ENCODE results near the gene ACTR10. TPM values are rescaled to one million over a fixed set of nuclear protein-coding genes. Genes with fewer than 3 reads are reported as not detected.
"Not testable (repeated sequence)": the region's sequence is repeated elsewhere in the genome, so short reads cannot be mapped to it uniquely, and the experiment has no call there.

Gene ACTR10
- total RNA-seq, 1 experiment from 2014 or later: 40.9 TPM

DNA sequence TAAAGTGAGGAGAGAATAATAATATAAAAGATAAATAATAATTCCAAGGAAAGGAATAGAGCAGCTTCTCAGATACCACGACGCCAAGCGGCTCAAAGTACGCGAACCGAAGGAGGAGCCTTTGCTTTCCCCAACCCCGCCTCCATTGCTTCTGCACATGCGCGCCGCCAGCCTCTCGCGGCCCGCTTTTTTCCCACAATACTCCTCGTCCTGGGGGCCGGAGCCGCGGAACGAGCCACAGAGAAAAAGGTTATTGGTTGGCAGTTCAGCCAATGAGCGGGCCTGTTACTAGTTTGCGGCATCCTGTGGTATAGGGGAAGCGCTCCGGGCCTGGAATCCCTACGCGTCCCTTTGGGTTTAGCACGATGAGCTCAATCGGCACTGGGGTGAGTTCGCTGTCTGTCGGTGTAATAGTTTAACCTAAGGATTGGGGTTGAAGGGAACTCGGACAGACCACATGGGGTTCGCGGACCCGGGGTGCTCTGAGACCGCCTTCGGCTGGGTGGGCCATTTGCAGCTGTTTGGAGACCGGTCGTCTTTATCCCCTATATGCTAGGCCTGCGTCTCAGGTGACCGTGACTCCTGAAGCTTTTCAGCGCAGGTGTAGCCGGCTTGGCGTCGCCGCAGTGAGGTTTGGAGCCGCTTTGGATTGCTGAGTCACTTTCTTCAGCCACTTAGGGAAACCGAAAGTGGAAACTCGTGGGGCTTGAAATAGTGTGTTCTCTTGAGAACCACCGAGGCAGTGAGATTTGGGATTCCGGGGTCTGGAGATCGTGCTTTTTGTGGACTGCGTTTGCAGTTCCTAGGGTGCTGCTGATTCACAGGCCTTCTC, 44.8 kb downstream of the ACTR10 start, which contains the start of gene PSMA3:
TSS of gene PSMA3 (plus strand) at position 288 of the 832 bp plus-strand sequence. CDS start at position 366, 78 bp downstream.
- H3K4me3 ChIP-seq (ENCODE audit: insufficient read depth, low read depth, low read length): peak within 1 kb of the TSS; percentile 93
- peak; percentile 92 for DNase-seq
- H3K36me3 ChIP-seq (replicated peaks; ENCODE audit: control insufficient read depth, insufficient read depth, low read length): 0 out of 2 replicates have a peak, but pooled peaks cover 1% of the 10 kb centered on the region
- H3K27me3 ChIP-seq (ENCODE audit: control insufficient read depth, insufficient read depth, low read length): no peaks in the 10 kb centered on the region

DNA sequence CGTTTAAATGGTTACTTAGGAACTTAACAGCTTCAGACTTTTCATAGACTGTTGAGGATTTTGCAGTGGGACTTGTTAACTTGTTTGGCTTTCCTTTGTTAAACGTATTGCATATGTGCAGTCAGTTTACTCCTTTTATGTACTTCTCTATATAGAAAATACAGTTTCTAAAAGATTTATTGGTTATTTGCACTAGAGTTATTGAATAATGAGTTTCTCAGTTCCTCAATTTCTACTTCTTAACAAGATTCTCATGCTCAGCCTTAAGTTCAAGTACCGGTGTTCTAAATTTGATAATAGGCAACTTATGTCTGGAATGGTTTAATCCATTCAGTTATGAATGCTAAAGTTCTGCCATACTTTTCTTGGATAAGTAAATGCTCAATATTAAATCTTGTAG, 45.6 kb downstream of the ACTR10 start:
- no peak for DNase-seq
- Histone ChIP-seq H3K36me3 (replicated peaks; ENCODE audit: control insufficient read depth, insufficient read depth, low read length) (0 out of 2 replicates have a peak, but pooled peaks cover 1% of the 10 kb centered on the region), H3K27me3 (ENCODE audit: control insufficient read depth, insufficient read depth, low read length) (no peaks in the 10 kb centered on the region), H3K4me3 (ENCODE audit: insufficient read depth, low read depth, low read length) (peak overlapping the region; percentile 93)

DNA sequence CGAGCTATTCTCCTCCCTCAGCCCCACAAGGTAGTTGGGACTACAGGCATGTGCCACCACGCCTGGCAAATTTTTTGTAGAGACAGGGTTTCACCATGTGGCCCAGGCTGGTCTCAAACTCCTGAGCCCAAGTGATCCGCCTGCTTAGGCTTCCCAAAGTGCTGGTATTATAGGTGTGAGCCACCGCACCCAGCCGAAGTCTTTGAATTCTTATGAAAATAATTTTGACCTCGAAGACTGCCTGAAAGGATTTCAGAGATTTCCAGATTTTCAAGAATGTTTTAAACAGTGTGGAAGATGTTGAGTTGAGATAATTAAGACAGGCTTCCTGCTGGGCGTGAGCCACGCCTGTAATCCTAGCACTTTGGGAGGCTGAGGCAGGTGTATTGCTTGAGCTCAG, 49.7 kb downstream of the ACTR10 start:
- Histone ChIP-seq H3K4me3 (ENCODE audit: insufficient read depth, low read depth, low read length) (no peak overlapping the region), H3K36me3 (replicated peaks; ENCODE audit: control insufficient read depth, insufficient read depth, low read length) (peaks cover 6% of the 10 kb centered on the region), H3K27me3 (ENCODE audit: control insufficient read depth, insufficient read depth, low read length) (no peaks in the 10 kb centered on the region)
- no peak for DNase-seq

DNA sequence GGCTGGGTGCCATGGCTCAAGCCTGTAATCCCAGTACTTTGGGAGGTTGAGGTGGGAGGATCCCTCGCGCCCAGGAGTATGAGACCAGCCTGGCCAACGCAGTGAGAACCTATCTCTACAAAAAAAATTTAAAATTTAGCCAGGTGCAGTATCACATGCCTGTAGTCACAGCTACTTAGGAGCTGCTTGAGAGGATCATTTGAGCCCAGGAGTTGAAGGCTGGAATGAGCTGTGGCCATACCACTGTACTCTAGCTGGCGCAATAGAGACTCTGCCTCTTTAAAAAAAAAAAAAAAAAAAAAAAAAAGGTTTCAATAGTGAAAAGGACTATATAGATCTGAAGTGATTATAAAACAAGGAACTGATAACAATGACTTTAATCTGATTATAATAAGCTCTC, 58.2 kb downstream of the ACTR10 start:
- Histone ChIP-seq H3K27me3 (ENCODE audit: control insufficient read depth, insufficient read depth, low read length) (no peaks in the 10 kb centered on the region), H3K4me3 (ENCODE audit: insufficient read depth, low read depth, low read length) (no peak overlapping the region), H3K36me3 (replicated peaks; ENCODE audit: control insufficient read depth, insufficient read depth, low read length) (peaks cover 25% of the 10 kb centered on the region)
- DNase-seq: no peak

DNA sequence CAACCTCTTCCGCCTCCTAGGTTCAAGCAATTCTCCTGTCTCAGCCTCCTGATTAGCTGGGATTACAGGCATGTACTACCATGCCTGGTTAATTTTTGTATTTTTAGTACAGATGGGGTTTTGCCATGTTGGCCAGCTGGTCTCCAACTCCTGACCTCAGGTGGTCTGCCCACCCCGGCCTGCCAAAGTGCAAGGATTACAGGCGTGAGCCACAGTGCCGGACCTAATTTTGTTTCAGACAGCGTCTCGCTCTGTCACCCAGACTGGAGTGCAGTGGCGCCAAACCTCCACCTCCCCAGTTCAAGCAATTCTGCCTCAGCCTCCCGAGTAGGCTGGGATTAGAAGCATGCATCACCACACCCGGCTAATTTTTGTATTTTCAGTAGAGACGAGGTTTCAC, 62.1 kb downstream of the ACTR10 start:
- peaks cover 35% of the 10 kb centered on the region for H3K36me3 ChIP-seq (replicated peaks; ENCODE audit: control insufficient read depth, insufficient read depth, low read length)
- not testable (repeated sequence) for H3K4me3 ChIP-seq (ENCODE audit: insufficient read depth, low read depth, low read length); DNase-seq; H3K27me3 ChIP-seq (ENCODE audit: control insufficient read depth, insufficient read depth, low read length)

DNA sequence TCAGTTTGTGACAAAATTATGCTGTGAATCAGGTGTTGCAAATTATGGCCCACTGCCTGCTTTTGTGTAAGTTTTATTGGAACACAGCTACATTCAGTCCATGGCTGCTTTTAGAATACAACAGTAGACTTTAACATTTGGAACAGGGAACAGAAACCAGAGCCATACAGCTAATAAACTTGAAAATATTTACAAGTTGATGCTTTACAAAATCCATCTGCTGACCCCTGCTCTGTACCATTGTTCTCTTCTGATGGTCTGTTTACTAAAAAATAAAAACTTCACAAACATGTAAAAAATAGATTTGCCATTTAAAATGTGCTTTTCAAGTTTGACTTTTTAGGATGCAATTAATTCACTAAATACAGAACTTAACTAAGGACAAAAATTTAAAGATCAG, 65.5 kb downstream of the ACTR10 start:
- no peak for DNase-seq

DNA sequence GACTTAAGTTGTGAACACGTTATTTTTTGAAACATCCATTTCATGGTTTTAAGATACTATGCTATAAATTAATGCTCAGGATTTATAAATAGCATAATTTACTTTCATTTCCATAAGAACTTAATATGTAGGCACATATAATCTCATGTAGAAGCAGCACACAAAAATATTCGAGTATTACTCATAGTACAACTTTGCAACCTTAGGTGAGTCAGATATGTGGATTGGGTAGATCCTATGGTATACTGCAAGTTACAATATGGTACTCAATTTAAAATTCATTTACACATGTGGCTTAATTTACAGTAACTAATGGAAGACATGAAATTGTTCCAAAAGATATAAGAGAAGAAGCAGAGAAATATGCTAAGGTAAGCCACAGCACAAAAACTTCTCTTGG, 70.7 kb downstream of the ACTR10 start:
- no peak for DNase-seq
- Histone ChIP-seq H3K36me3 (replicated peaks; ENCODE audit: control insufficient read depth, insufficient read depth, low read length) (peaks cover 29% of the 10 kb centered on the region), H3K4me3 (ENCODE audit: insufficient read depth, low read depth, low read length) (no peak overlapping the region), H3K27me3 (ENCODE audit: control insufficient read depth, insufficient read depth, low read length) (no peaks in the 10 kb centered on the region)

More for the DNA sequence above, 65.5 kb downstream of the ACTR10 start:
- Histone ChIP-seq H3K36me3 (replicated peaks; ENCODE audit: control insufficient read depth, insufficient read depth, low read length) (peaks cover 32% of the 10 kb centered on the region), H3K27me3 (ENCODE audit: control insufficient read depth, insufficient read depth, low read length) (no peaks in the 10 kb centered on the region), H3K4me3 (ENCODE audit: insufficient read depth, low read depth, low read length) (no peak overlapping the region)

DNA sequence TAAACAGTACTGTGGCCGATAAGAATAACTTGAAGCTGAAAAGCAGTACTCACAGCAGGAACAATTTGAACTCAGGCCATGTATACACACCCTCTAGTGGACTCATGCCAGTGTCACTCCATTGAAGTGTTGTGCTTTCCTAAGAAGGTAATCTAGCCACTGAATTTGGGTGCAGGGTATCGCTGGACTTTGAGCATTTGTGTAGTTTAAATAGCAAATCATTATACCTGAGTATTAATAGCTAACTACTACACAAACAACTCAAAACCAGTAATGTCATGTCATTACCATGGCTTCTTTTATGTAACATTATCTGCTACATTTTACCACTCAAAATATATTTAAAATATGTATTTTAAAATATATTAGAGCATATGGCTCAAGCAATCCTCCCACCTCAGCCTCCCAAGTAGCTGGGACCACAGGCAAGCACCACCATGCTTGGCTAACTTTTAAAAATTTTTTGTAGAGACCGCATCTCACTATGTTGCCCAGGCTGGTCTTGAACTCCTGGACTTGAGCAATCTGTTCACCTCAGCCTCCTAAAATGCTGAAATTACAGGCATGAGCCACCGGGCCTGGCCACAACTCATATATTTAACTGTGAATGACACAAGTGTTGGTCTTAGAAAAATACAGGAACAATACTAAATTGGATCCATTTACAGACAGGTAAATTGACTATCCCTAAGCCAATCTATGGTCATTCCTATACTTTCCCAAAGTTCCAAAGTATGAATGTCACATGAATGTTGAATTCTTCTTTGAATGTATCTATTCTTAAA, 72.8 kb downstream of the ACTR10 start:
- peaks cover 22% of the 10 kb centered on the region for H3K36me3 ChIP-seq (replicated peaks; ENCODE audit: control insufficient read depth, insufficient read depth, low read length)
- H3K27me3 ChIP-seq (ENCODE audit: control insufficient read depth, insufficient read depth, low read length): no peaks in the 10 kb centered on the region
- no peak overlapping the region for H3K4me3 ChIP-seq (ENCODE audit: insufficient read depth, low read depth, low read length)
- no peak for DNase-seq

DNA sequence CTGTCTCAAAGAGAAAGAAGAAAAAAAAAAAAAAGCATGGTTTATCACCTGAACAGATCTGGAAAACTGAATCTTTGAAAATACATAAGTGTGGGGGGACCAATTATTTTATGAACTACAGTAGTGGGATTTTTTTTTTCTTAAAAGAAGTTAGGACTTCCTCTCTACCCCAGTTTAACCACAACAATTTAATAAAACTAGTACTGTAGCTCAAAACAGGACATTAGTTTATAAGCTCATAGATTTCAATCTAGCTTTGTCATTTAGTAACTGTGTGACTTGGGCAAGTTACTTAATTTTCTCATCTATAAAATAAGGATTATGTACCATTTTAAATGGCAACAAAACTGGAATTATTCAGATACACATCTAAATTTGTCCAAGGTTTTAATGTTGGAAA, 74.9 kb downstream of the ACTR10 start:
- peaks cover 15% of the 10 kb centered on the region for H3K36me3 ChIP-seq (replicated peaks; ENCODE audit: control insufficient read depth, insufficient read depth, low read length)

DNA sequence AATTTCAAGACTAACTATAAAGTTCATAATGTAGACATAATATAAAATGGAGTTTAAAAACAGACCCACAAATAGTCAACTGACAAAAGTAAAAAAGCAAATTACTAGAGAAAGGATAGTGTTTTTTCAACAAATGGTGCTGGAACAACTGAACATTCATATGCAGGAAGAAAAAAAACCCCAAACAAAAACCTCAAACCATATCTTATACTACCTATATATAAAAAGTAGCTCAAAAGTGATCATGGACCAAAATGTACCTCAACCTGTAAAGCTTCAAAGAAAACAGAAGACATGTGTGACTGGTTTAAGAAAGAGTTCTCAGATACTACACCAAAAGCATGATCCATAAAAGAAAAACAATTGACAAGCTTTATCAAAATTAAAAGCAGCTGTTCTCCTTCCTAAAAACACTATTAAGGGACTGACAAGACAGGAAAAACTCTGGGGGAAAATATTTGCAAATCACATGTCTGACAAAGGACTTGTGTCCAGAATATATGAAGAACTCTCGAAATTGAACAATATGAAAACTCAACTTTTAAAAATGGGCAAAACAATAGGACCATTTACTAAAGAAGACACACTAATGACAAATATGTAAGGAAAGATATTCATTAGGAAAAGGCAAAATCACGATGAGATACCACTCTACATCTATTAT, 75.7 kb downstream of the ACTR10 start:
- no peak overlapping the region for H3K4me3 ChIP-seq (ENCODE audit: insufficient read depth, low read depth, low read length)
- no peaks in the 10 kb centered on the region for H3K27me3 ChIP-seq (ENCODE audit: control insufficient read depth, insufficient read depth, low read length)
- DNase-seq: no peak
- H3K36me3 ChIP-seq (replicated peaks; ENCODE audit: control insufficient read depth, insufficient read depth, low read length): peaks cover 13% of the 10 kb centered on the region

More for the DNA sequence above, 74.9 kb downstream of the ACTR10 start:
- Histone ChIP-seq H3K4me3 (ENCODE audit: insufficient read depth, low read depth, low read length) (no peak overlapping the region), H3K27me3 (ENCODE audit: control insufficient read depth, insufficient read depth, low read length) (no peaks in the 10 kb centered on the region)
- DNase-seq: no peak

DNA sequence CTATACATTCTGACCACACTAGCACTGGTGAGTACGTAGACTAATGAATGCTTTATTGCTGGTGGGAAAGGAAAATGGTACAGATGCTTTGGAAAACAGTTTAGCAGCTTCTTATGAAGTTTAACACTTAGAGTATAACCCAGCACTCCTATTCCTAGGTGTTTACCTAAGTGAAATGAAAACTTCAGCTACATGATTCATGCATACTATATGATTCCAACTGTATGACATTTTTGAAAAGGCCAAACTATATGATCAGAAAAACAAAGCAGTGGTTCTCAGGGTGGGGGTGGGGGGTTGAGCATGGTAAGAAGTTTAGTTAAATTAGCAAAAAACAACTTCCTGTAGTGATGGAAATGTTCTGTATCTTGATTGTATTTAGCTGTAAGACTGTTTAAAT, 76.3 kb downstream of the ACTR10 start:
- H3K27me3 ChIP-seq (ENCODE audit: control insufficient read depth, insufficient read depth, low read length): no peaks in the 10 kb centered on the region
- DNase-seq: no peak
- peaks cover 11% of the 10 kb centered on the region for H3K36me3 ChIP-seq (replicated peaks; ENCODE audit: control insufficient read depth, insufficient read depth, low read length)
- no peak overlapping the region for H3K4me3 ChIP-seq (ENCODE audit: insufficient read depth, low read depth, low read length)

DNA sequence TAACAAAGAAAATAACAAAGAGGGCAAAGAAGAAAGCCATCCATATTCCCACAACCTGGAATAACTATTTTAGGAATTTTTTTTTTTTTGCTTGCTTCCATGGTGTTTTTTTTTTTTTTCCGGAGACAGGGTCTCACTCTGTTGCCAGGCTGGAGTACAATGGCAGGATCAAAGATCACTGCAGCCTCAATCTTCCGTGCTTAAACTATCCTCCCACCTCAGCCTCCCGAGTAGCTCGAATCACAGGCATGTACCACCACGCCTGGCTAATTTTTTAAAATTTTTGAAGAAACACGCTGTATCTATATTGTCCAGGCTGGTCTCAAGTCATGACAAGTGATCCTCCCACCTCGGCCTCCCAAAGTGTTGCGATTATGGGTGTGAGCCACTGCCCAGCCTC, 78.2 kb downstream of the ACTR10 start:
- Histone ChIP-seq H3K4me3 (ENCODE audit: insufficient read depth, low read depth, low read length) (no peak overlapping the region), H3K27me3 (ENCODE audit: control insufficient read depth, insufficient read depth, low read length) (no peaks in the 10 kb centered on the region), H3K36me3 (replicated peaks; ENCODE audit: control insufficient read depth, insufficient read depth, low read length) (peaks cover 5% of the 10 kb centered on the region)
- no peak for DNase-seq

DNA sequence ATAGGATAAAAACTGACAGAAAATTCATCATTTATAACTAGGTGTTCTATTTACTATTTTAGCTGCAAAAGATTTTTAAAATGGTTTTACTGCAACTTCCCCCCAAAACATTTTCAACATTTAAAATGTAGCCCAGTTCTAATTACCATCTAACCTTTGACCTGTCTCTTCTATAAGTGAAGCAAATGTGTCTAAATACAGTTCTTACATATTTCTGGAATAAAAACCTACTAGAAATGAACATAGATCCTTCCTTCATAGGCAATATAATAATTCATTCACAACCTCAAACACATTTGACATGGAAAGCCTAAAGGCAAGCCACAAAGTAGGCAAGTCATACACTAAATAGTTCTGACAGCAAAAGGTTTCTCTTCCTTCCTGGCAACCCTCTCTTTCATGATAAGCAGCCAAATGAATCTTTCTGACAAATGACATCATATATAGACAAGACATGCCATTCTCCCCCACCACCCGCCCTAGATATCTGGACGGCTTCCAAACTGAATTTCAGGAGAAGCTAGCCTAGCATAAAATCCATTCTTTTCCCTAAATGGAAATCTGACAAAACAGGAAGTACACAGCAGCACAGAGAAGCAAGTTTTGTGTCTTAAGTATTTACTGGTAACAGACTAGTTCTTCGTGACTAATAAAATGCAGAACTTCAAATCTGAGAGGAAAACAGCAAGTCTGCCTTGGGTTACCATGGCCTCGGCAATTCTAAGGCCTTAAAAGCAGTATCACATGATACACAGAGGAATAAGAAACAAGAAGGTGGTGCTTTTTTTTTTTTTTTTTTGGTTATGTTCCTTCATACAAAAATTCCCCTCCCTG, 81.2 kb downstream of the ACTR10 start:
- H3K4me3 ChIP-seq (ENCODE audit: insufficient read depth, low read depth, low read length): no peak overlapping the region

DNA sequence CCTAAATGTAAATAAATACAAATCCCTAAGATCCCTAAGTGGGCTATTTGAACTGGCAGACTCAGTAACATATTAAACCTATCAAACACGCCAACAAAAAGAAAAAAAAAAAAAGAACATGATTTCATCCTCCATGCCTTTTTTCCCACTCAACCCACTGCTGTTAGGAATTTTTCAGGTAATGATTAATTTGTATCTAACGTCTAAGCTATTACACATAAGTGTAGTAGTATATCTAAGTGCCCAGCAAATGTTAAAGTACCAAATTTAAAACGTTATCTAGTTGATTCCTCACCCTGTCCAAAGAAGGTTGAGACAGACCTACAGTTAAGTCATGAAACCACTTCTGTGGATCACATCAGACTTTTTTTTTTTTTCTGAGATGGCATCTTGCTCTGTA, 82.0 kb downstream of the ACTR10 start:
- peaks cover 13% of the 10 kb centered on the region for H3K36me3 ChIP-seq (replicated peaks; ENCODE audit: control insufficient read depth, insufficient read depth, low read length)
- no peak for DNase-seq
- H3K4me3 ChIP-seq (ENCODE audit: insufficient read depth, low read depth, low read length): no peak overlapping the region
- H3K27me3 ChIP-seq (ENCODE audit: control insufficient read depth, insufficient read depth, low read length): no peaks in the 10 kb centered on the region

More for the DNA sequence above, 81.2 kb downstream of the ACTR10 start:
- no peaks in the 10 kb centered on the region for H3K27me3 ChIP-seq (ENCODE audit: control insufficient read depth, insufficient read depth, low read length)
- DNase-seq: no peak
- H3K36me3 ChIP-seq (replicated peaks; ENCODE audit: control insufficient read depth, insufficient read depth, low read length): peaks cover 12% of the 10 kb centered on the region
